ENCODE results near the gene MRPL27.
A peak's percentile ranks its signal among the peaks of the same experiment; 100 is the strongest.

MRPL27 gene

DNA sequence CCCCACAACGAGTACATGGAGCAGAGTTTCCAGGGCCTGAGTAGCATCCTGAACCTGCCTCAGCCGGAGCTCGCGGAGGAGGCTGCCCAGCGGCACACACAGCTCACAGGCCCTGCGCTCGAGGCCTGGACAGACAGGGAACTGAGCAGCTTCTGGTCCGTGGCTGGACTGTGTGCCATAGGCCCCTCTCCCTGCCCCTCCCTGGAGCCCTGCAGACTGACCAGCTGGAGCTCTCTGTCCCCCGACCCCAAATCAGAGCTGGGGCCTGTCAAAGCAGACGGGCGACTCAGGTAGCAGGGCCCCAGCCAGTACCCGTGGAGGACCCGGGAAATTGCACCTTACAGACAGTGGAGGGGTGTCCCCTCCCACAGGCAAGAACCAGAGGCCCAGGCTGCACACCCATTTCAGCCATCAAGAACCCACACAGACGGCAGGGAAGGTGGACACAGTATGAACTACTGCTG is 13.0 kb downstream of the MRPL27 start:
- DNase-seq: no peak

DNA sequence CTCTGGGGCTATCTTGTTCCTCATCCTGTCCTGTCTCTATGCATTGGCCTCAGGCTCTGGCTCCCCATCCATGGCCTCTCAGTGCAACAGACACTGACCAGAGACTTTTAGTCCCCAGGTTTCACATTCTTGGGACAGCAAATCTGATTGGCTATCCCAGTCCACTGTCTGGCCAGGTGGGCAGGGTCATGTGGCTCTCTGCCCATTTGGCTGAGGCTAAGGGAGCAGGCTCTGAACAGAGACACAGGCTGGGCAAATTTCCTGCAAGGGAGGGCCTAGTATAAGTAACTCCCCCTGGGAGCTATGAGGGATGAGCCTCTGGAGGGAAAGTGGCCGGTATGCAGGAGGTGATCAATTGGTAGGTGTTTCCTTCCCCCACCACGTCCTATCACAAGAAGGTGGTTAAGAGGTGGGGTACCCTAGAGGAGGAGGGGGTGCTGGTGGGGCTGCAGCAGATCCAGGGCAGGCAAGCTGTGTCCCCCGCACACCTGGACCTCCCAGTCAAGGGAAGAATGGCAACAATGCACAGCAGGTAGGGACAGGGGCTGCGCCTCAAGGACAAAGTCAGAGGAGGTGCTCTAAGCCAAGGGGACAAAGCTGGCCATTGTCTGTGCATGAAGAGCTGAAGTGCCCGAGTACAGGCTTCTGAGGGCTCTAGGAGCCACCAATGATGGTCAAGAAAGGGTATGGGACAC is 13.8 kb downstream of the MRPL27 start:
- no peak for DNase-seq

DNA sequence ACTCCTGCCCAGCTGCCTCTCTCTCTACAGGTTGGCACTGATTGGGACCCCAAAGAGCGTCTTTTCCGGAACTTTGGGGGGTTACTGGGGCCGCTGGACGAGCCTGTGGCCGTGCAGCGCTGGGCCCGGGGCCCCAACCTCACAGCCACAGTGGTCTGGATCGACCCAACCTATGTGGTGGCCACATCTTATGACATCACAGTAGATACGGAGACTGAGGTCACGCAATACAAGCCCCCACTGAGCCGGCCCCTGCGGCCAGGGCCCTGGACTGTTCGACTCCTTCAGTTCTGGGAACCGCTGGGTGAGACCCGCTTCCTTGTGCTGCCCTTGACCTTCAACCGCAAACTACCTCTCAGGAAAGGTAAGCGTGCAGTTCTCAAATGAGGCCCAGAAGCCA is 14.8 kb downstream of the MRPL27 start:
- no peak for DNase-seq

DNA sequence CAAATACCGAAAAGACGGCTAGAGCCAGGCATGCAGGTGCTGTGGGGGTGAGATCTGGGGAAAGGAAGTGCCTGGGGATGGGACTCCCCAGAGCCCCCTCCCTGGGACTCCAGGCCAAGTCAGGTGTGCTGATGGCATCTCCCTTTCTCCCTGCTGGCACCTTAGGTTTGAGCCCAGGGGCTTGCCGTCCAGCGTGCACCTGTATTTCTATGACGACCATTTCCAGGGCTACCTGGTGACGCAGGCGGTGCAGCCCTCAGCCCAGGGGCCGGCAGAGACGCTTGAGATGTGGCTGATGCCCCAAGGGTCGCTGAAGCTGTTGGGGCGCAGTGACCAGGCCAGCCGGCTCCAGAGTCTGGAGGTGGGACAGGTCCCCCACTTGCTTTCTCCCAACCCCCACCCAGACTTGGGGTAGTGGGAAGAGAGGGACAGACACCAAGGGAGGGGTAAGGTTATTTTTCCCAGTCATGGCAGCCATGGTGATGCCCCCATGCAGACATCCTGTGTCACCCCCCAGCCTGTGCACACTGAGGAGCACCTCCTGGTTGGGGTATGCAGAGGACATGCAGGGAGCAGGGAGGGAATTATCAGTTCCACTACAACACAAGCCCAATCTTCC is 16.0 kb downstream of the MRPL27 start:
- no peak for DNase-seq

DNA sequence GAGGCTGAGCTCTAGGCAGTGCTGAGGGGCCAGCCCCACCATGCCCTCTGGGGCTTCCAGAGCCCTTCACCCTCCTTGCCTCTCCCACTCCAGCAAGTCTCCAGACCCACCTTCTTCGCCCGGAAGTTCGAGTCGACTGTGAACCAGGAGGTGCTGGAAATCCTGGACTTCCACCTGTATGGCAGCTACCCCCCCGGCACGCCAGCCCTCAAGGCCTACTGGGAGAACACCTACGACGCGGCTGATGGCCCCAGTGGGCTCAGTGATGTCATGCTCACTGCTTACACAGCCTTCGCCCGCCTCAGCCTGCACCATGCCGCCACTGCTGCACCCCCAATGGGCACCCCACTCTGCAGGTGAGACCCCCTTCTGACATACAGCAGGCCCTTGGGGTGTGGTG is 16.6 kb downstream of the MRPL27 start:
- DNase-seq: no peak

DNA sequence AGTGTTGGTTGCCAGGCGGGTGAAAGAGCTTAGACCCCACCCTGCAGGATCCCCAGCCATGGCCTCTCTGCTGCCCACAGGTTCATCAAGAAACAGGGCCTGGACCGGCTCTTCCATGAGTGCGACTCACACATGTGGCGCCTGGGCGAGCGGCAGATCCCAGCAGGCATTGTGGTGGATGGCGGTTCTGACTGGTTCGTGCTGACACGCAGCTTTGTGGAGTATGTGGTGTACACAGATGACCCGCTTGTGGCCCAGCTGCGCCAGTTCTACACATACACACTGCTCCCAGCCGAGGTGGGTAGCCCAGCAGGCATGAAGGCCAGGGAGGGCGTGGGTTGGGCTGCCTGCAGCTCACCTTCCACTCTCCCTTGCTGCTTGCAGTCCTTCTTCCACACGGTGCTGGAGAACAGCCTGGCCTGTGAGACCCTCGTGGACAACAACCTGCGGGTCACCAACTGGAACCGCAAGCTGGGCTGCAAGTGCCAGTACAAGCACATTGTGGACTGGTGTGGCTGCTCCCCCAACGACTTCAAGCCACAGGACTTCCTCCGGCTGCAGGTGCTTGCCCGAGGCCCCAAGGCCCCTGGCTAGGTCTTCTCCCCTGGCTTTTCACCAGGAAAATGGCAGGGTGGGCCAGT is 17.2 kb downstream of the MRPL27 start:
- no peak for DNase-seq

DNA sequence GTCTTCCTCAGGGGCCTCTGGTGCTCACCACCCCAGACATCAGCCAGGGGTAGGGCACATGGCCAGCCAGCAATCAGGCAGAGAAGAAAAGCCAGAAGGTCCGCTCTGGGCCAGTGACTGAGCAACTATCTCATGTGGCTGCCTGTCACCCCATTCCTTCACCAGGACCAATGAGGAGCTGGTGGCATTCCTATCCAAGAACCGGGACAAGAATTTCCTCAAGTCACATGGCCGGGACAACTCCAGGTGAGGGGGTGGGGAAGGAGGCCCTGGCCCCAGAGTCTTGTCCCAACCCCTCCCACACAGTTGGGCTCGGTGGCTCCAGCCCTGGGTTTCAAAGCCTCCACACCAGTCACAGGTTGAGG is 17.7 kb downstream of the MRPL27 start:
- no peak for DNase-seq

DNA sequence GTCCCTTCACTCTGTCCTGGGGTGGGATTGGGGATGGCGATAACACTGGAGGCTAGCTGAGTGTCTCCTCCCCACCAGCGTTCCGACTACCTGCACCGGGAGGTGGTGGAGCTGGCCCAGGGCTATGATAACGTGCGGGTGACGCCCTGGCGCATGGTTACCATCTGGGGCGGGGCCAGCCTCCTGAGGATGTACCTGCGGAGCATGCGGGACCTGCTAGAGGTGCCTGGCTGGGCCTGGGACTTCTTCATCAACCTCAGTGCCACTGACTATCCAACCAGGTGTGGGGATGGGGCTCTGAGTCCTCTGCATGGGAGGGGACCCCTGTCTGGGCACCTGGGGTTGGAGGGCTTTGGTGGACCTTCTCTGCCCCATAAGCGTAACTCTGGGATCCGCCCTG is 18.2 kb downstream of the MRPL27 start:
- no peak for DNase-seq

DNA sequence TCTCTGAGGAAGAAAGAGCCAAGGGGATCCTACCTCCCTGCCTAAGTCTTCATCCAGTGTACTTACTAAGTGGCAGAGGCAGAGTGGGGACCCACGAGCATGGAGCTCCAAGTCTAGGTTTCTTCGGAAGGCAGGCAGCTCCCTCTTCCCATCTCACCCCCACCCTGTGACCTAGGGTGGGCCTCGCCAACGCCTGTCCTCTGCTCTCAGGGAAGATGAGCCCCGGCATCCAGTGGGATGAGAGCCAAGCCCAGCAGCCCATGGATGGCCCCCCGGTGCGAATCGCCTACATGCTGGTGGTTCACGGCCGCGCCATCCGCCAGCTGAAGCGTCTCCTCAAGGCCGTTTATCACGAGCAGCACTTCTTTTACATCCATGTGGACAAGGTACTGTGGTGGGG is 18.8 kb downstream of the MRPL27 start:
- no peak for DNase-seq

DNA sequence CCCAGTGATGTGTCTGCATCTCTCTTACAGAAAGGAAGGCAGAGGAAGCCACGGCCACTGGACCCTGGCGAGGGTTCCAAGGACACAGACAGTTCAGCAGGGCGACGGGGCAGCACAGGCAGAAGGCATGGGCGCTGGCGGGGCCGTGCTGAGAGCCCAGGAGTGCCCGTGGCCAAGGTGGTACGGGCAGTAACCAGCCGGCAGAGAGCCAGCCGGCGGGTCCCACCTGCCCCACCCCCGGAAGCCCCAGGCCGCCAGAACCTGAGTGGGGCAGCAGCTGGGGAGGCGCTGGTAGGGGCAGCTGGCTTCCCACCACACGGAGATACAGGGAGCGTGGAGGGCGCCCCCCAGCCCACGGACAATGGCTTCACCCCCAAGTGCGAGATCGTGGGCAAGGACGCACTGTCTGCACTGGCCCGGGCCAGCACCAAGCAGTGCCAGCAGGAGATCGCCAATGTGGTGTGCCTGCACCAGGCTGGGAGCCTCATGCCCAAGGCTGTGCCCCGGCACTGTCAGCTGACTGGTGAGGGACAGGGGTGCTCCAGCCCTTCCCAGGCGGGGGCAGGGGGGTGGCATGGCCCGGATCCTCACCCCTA is 19.3 kb downstream of the MRPL27 start:
- no peak for DNase-seq

DNA sequence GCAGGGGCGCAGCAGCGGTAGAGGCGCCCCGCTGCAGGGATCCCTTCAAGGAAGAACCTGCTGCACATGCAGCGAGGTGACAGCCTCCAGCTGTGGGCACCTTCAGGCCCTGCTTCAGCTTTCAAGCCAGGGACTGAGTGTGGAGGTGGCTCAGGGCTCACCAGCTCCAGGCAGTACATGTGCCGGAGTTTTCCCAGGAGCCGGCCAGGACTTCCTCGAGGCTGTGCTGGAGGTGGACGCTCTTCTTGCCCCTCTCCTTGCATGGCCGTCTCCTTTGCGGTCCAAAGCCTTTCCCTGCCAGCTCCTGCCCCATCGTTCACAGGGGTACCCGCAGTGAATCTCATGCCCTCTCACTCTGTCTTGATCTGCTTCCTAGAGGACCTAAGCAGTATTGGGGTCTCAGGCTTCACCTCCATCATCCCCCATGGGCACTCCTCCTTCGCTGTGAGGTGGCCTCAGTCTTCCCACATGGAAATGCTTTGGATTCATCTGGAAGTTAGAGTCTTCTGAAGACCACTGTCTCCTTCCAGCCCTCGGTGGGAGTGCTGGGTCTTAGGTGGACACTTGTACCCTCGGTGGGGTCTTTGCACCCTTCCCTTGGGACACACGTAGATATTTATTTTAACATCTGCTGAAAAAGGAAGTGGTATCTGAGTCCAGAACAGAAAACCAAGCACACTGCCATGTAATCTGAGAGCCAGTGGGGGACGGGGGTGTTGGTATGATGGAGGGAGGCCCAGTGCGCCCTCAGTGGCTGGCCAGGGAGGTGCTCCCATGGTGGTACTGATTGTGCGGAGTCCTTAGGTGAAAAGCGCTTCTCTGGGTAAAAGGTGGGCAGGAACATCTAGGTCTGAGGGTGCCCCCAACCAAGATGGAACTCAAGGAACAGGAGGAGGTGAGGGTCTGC is 20.0 kb downstream of the MRPL27 start:
- DNase-seq: no peak

DNA sequence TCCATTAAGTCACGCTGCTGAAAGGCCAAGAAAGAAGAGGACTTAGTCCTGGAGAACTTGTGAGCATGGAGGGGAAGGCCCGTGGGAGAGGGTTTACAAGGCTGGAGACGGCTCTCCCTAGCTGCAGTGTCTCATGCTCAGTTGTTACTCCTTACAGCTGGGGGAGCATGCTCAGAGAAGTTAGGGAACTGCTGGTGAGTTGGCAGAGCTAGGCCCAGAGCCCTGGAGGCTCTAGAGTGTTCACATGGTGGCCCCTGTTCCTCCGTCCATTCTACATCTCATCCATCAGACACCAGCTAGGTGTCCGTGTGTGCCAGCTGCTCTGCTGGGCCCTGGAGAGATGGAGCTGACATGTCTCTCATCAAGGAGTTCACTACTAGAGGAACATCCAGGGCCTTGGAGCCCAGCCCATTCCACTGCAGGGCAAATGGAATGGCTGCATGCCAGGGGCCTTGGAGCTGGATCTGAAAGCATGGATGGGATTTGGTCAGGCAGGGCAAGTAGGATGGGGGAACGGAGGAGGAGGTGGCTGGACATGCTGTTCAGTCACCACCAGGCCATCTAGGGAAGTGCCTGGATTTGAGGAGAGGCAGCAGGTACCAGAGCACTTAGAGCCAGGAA is 20.8 kb downstream of the MRPL27 start:
- no peak for DNase-seq

DNA sequence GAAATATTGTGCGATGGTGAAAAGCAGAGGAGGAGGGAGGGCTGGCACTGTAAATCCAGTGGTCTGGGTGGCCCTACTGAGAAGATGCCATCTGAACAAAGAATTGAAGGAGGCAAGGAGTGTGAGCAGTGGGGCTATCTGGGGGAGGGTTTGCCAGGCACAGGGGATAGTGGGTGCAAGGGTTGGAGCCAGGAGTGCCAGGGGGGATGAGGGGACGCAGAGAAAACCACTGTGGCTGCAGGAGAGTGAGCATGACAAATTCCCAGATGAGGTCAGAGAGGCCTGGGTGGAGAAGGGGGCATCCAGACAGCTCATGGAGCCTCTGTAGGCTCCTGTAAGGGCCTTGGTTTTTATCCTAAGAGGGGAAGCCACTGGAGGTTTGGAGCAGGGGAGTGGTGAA is 22.3 kb downstream of the MRPL27 start:
- no peak for DNase-seq

DNA sequence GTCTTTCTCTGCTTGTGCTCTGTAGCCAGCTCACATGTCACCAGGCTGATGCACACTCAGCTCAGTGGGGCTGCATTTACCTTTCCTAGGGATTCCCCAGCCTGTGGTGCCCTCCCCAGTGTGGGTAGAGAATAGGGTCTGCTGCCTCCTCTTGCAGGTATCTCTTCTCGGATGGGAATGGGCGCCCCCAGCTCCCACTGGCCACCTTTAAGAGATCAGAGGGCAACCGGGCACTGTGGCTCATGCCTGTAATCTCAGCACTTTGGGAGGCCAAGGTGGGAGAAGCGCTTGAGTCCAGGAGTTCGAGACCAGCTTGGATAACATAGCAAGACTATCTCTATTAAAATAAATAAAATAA is 23.8 kb downstream of the MRPL27 start:
- DNase-seq: no peak

DNA sequence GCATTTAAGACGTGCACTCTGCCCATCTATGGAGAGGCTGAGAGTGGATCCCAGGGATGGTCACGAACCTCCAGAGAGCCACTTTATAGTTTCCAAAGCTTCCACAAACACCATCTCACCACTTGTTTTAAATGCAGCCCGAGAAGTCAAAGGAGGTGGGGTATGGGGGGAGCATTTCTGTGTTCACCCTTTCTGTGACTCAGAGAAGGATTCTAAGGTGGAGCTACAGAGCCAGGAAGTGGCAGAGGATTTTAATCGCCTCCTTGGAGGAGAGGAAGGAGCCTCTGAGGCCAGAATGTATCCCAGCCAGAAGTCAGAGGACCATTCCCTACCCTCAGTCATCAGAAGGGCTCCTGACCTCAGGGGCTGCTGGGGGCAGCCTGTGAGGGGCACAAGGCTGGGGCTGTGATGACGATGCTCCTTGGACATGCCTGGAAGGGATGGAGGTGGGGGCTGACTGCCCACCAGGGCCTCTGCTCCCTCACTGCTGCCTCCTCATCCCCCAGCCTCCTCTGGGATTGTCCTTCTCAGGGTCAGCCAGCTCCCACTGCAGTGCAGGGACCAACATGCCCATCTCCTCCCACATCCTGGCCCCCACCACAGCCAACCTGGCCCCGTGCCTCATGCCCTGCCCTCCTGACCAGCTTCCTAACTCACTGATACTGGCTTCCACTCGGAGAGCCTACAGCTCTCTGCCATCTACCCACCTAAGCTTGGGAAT is 24.3 kb downstream of the MRPL27 start:
- no peak for DNase-seq

DNA sequence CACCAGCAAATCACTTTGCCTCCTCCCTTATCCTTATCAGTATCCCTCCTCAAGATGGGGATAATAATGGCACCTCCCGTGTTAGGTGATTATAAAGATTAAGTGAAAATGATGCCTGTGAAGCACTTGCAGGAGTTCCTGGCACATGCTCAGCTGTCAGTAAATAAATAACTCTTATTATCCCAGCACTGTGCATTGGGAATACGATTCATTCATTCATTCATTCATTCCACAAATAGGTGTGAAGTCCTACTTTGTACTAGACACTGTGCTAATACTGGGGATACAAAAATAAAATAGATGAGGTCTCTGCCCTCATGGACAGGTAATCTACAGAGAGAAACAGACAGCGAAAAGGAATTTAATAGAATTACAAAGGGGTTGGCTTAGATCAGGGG is 25.1 kb downstream of the MRPL27 start:
- no peak for DNase-seq

DNA sequence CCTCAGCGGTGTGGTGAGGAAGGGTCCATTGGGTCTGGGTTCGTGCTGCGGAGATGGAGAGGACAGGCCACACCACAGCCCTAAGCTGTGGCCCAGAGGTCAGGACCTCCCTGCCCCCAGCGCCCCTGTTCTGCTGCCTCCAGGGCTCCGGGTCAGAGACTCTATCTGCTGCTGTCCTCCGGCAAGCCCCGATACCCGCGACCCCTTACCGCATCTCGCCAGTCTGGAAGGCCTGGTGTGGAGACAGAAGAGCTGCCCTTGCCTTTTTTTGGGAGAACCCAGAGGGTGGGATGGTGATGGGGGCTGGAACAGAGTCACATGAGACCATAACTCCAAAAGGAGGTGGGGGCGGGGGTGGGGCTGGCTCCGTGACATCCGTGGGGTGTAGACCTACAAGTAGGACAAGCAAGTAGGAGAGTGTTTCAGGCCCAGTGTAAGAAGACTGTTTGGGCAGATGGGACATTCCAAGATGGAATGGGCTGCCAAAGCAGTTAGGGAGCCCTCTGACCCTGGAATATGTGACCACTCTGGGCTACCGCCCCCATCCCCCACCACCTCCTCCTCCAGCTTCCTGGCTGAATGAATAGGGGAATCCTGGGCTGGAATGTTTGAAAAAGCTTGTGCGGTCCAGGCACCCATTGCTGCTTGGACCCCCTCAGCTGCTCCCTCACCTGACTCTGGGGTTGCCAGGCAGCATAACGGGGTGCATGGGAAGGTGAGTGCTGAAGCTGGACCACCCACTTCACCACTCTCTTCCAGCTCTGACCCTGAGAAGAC is 25.7 kb downstream of the MRPL27 start:
- no peak for DNase-seq

DNA sequence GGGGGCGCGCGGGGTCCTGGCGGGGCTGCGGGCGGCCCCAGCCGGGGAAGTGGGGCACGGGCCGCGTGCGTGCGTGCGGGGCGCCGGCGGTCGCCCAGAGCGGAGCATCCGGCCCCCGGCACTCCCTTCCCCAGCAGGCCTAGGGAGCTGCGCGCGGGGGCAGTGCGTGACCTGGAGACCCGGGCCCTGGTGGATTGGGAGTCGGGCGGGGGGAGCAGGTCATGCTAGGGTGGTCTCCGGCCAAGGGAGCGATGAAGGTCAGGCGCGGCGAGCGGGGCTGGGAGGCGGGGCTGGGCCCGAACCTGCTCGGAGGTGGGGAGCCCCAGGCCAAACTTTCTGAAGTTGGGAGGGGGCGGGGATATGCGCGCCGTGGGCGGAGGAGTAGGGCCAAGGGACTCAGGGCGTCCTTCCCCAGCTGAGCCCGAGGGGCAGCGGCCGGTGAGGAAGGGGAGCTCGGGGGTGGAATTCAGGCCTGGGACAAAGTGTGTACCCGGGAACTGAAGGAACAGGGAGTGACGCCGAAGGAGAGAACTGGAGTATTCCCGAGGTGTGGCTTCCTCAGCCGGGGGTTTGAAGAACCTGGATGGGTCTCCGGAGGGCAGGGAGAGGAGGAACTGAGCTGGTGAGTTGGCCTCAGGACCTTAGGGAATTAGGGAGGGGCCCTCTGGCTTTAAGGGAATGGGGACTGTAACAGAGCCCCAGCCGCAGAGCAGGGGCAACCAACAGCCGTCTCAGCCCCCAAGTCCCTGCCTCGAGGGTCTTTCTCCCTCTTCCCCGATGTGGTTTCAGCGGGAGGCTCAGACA is 26.5 kb downstream of the MRPL27 start:
- peak; percentile 58 for DNase-seq

DNA sequence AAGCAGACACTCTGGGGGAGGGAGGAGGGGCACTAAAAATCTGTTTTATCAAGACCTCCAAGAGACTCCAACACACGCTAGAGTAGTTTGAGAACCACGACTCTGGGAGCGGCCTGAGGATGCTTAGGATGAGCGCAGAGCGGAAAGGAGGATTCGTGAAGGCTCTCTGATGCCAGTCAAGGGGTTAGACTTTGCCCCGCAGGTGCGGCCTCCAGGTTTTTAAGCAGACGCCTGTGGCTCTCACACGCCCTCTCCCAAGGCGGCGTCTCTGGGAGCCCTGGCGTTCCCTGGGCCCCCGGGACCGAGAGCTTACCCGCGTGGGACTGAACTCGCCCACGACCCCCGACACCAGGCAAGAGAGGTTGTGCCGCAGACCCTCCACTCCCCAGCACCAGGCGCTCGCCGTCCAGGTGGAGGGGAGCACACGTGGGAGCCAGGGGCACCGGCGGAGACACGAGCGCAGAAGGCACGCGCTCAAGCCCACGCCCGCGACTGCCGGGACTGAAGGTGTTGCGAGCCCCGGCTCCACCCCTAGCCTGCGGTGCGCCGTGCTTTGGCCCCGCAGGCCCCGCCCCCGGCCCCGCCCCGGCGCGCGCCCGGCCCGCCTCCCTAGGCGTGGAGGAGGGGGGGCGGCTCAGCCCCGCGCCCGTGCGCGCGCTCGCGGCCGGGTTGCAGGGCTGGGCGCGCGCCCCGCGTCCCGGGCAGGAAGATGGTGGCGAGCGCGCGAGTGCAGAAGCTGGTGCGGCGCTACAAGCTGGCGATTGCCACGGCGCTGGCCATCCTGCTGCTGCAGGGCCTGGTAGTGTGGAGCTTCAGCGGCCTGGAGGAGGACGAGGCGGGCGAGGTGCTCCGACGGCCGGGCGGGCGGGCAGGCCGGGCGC is 27.3 kb downstream of the MRPL27 start, which contains the start of gene XYLT2:
XYLT2 (plus strand) TSS at position 695 of the 881 bp plus-strand sequence; CDS start at position 710, 15 bp downstream.
- peak; percentile 89 for DNase-seq
